WTC11 (cell line): ENCODE data around the gene DLGAP4. TPM values are rescaled to one million over a fixed set of nuclear protein-coding genes. Genes with fewer than 3 reads are reported as not detected.

Experiments used
- ATAC-seq: fragments of 200-7000 bp; cut with Tn5 transposase; 2 replicates; pipeline ENCODE4 v1.10.0; 2021; ENCODE audit warnings: mild to moderate bottlenecking, moderate library complexity
- CTCF ChIA-PET: fragments of 300-600 bp; sonication (Branson Sonifier 250); formaldehyde crosslinking; loops from one replicate; lab custom pipeline; 2021; ENCODE audit warnings: antibody characterized with exemption; lab: Charles Lee
- POLR2A ChIA-PET: fragments of 350-600 bp; sonication (Branson Sonifier 250); formaldehyde crosslinking; loops from one replicate; lab custom pipeline; 2021; ENCODE audit warnings: antibody characterized with exemption; lab: Charles Lee
- DNase-seq: peaks from one replicate; pipeline ENCODE4 v3.0.0; 2021; ENCODE audit warnings: low spot score
- H3K27ac Mint-ChIP-seq: 2 replicates; pipeline ENCODE4 v1.8.0; 2021; ENCODE audit warnings: mixed read lengths
- H3K27me3 Mint-ChIP-seq: 2 replicates; pipeline ENCODE4 v1.8.0; 2021; ENCODE audit warnings: low read depth, mild to moderate bottlenecking, moderate library complexity, mixed read lengths
- H3K36me3 Mint-ChIP-seq: 2 replicates; pipeline ENCODE4 v1.8.0; 2021; ENCODE audit warnings: mixed read lengths
- H3K4me1 Mint-ChIP-seq: 2 replicates; pipeline ENCODE4 v1.8.0; 2022; ENCODE audit warnings: mixed read lengths
- H3K4me3 Mint-ChIP-seq: 2 replicates; pipeline ENCODE4 v1.8.0; 2021; ENCODE audit warnings: mild to moderate bottlenecking, moderate library complexity, mixed read lengths
- H3K9me3 Mint-ChIP-seq: 2 replicates; pipeline ENCODE4 v1.8.0; 2021; ENCODE audit warnings: mixed read lengths
- ATF1 ChIP-seq: sonication (generic); formaldehyde crosslinking; IDR thresholded peaks from 2 replicates; pipeline ENCODE4 v1.8.1; 2023; ENCODE audit warnings: mild to moderate bottlenecking, moderate library complexity, missing genetic modification reagents
- CREM ChIP-seq: sonication (generic); formaldehyde crosslinking; IDR thresholded peaks from 2 replicates; pipeline ENCODE4 v1.8.1; 2022; ENCODE audit warnings: mild to moderate bottlenecking, missing genetic modification reagents, moderate library complexity
- EMX1 ChIP-seq: fragments of 250-450 bp; sonication (Bioruptor Pico); IDR thresholded peaks from 2 replicates; pipeline ENCODE4 v1.8.0; 2021; ENCODE audit warnings: mild to moderate bottlenecking
- HMGA2 ChIP-seq: fragments of 250-450 bp; sonication (Bioruptor Pico); IDR thresholded peaks from 2 replicates; pipeline ENCODE4 v1.4.0; 2021; ENCODE audit warnings: mild to moderate bottlenecking, moderate library complexity
- JAZF1 ChIP-seq: fragments of 250-450 bp; sonication (Bioruptor Pico); IDR thresholded peaks from 2 replicates; pipeline ENCODE4 v1.9.0; 2021; ENCODE audit warnings: moderate library complexity, mild to moderate bottlenecking, inconsistent platforms
- JUN ChIP-seq: sonication (generic); formaldehyde crosslinking; IDR thresholded peaks from 2 replicates; pipeline ENCODE4 v1.8.0; 2023; ENCODE audit warnings: mild to moderate bottlenecking, missing genetic modification reagents
- MYBL2 ChIP-seq: sonication (generic); formaldehyde crosslinking; IDR thresholded peaks from 2 replicates; pipeline ENCODE4 v1.8.1; 2023; ENCODE audit warnings: mild to moderate bottlenecking, moderate library complexity, missing genetic modification reagents
- RORB ChIP-seq: fragments of 250-450 bp; sonication (Bioruptor Pico); IDR thresholded peaks from 2 replicates; pipeline ENCODE4 v1.9.0; 2021; ENCODE audit warnings: mild to moderate bottlenecking
- TEAD1 ChIP-seq: sonication (generic); formaldehyde crosslinking; IDR thresholded peaks from 2 replicates; pipeline ENCODE4 v1.8.0; 2022; ENCODE audit warnings: mild to moderate bottlenecking, missing genetic modification reagents
- ZNF121 ChIP-seq: sonication (generic); formaldehyde crosslinking; IDR thresholded peaks from 2 replicates; pipeline ENCODE4 v1.8.0; 2023; ENCODE audit warnings: missing genetic modification reagents
- ZNF317 ChIP-seq: sonication (generic); formaldehyde crosslinking; IDR thresholded peaks from 2 replicates; pipeline ENCODE4 v1.8.1; 2023; ENCODE audit warnings: low read depth, mild to moderate bottlenecking, moderate library complexity, missing genetic modification reagents, borderline replicate concordance
- total RNA-seq: library from RNA; stranded (reverse); gene quantifications from 3 replicates; pipeline ENCODE4 v1.2.3, GENCODE V29; 2021
- TF ChIP-seq, protein P1 (sequence below): sonication (generic); formaldehyde crosslinking; IDR thresholded peaks from 2 replicates; pipeline ENCODE4 v1.8.0; 2023; ENCODE audit warnings: missing genetic modification reagents, mild to moderate bottlenecking, borderline replicate concordance
- TF ChIP-seq, protein P2 (sequence below): sonication (generic); formaldehyde crosslinking; IDR thresholded peaks from 2 replicates; pipeline ENCODE4 v1.8.1; 2023; ENCODE audit warnings: mild to moderate bottlenecking, missing genetic modification reagents, moderate library complexity
- TF ChIP-seq, protein P3 (sequence below): fragments of 250-450 bp; sonication (Bioruptor Pico); IDR thresholded peaks from 2 replicates; pipeline ENCODE4 v1.9.0; 2021; ENCODE audit warnings: moderate library complexity, mild to moderate bottlenecking, inconsistent platforms, borderline replicate concordance
- TF ChIP-seq, protein P4 (sequence below): sonication (generic); formaldehyde crosslinking; IDR thresholded peaks from 2 replicates; pipeline ENCODE4 v1.8.1; 2023; ENCODE audit warnings: mild to moderate bottlenecking, moderate library complexity, missing genetic modification reagents
- TF ChIP-seq, protein P5 (sequence below): sonication (generic); formaldehyde crosslinking; IDR thresholded peaks from 2 replicates; pipeline ENCODE4 v1.8.0; 2023; ENCODE audit warnings: missing genetic modification reagents
- TF ChIP-seq, protein P6 (sequence below): fragments of 250-450 bp; sonication (Bioruptor Pico); IDR thresholded peaks from 2 replicates; pipeline ENCODE4 v1.8.0; 2021; ENCODE audit warnings: mild to moderate bottlenecking
- TF ChIP-seq, protein P7 (sequence below): sonication (generic); formaldehyde crosslinking; IDR thresholded peaks from 2 replicates; pipeline ENCODE4 v1.8.0; 2022; ENCODE audit warnings: mild to moderate bottlenecking, missing genetic modification reagents
- TF ChIP-seq, protein P8 (sequence below): sonication (generic); formaldehyde crosslinking; IDR thresholded peaks from 2 replicates; pipeline ENCODE4 v1.8.0; 2022; ENCODE audit warnings: mild to moderate bottlenecking, missing genetic modification reagents

Gene DLGAP4
- total RNA-seq, 1 experiment from 2014 or later = 52.6 TPM

DNA sequence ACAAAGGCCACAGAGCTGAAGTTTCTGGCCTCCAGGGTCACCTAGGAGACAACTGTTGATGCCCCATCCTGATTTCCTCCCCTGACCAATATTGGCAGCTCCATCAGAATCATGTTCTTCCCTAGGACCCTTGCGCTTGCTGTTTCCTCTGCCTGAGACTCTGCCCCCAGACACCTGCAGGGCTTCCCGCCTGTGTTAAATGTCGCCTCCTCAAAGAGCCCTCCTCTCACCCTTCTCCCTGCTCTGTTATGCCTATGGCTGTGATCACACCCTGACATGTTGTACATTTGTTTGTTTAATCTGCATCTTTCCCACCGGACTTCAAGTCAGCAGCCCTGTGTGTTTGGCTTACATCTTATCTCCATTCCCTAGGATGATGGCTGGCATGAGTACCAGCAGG lies 30.1 kb downstream of the DLGAP4 start:
- peaks cover 54% of the 10 kb centered on the region for H3K27me3 Mint-ChIP-seq
- no peak overlapping the region for H3K27ac Mint-ChIP-seq
- peaks cover 62% of the 10 kb centered on the region for H3K4me1 Mint-ChIP-seq
- H3K36me3 Mint-ChIP-seq = no peaks in the 10 kb centered on the region
- no peak for TF ChIP-seq RORB (CRISPR knock-in tag)
- no peak for TF ChIP-seq JUN
- no peak for TF ChIP-seq EMX1
- TF ChIP-seq JAZF1 (CRISPR knock-in tag) = no peak
- TF ChIP-seq, protein P1, sequence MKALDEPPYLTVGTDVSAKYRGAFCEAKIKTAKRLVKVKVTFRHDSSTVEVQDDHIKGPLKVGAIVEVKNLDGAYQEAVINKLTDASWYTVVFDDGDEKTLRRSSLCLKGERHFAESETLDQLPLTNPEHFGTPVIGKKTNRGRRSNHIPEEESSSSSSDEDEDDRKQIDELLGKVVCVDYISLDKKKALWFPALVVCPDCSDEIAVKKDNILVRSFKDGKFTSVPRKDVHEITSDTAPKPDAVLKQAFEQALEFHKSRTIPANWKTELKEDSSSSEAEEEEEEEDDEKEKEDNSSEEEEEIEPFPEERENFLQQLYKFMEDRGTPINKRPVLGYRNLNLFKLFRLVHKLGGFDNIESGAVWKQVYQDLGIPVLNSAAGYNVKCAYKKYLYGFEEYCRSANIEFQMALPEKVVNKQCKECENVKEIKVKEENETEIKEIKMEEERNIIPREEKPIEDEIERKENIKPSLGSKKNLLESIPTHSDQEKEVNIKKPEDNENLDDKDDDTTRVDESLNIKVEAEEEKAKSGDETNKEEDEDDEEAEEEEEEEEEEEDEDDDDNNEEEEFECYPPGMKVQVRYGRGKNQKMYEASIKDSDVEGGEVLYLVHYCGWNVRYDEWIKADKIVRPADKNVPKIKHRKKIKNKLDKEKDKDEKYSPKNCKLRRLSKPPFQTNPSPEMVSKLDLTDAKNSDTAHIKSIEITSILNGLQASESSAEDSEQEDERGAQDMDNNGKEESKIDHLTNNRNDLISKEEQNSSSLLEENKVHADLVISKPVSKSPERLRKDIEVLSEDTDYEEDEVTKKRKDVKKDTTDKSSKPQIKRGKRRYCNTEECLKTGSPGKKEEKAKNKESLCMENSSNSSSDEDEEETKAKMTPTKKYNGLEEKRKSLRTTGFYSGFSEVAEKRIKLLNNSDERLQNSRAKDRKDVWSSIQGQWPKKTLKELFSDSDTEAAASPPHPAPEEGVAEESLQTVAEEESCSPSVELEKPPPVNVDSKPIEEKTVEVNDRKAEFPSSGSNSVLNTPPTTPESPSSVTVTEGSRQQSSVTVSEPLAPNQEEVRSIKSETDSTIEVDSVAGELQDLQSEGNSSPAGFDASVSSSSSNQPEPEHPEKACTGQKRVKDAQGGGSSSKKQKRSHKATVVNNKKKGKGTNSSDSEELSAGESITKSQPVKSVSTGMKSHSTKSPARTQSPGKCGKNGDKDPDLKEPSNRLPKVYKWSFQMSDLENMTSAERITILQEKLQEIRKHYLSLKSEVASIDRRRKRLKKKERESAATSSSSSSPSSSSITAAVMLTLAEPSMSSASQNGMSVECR (CRISPR knock-in tag) = no peak
- TF ChIP-seq, protein P2, sequence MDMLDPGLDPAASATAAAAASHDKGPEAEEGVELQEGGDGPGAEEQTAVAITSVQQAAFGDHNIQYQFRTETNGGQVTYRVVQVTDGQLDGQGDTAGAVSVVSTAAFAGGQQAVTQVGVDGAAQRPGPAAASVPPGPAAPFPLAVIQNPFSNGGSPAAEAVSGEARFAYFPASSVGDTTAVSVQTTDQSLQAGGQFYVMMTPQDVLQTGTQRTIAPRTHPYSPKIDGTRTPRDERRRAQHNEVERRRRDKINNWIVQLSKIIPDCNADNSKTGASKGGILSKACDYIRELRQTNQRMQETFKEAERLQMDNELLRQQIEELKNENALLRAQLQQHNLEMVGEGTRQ (CRISPR knock-in tag) = no peak
- TF ChIP-seq ZNF121 (CRISPR knock-in tag) = no peak
- TF ChIP-seq TEAD1 (CRISPR knock-in tag) = no peak
- no peak for TF ChIP-seq HMGA2
- no peak for TF ChIP-seq ZNF317 (CRISPR knock-in tag)
- TF ChIP-seq, protein P3, sequence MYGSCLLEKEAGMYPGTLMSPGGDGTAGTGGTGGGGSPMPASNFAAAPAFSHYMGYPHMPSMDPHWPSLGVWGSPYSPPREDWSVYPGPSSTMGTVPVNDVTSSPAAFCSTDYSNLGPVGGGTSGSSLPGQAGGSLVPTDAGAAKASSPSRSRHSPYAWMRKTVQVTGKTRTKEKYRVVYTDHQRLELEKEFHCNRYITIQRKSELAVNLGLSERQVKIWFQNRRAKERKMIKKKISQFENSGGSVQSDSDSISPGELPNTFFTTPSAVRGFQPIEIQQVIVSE (CRISPR knock-in tag) = no peak
- TF ChIP-seq, protein P4, sequence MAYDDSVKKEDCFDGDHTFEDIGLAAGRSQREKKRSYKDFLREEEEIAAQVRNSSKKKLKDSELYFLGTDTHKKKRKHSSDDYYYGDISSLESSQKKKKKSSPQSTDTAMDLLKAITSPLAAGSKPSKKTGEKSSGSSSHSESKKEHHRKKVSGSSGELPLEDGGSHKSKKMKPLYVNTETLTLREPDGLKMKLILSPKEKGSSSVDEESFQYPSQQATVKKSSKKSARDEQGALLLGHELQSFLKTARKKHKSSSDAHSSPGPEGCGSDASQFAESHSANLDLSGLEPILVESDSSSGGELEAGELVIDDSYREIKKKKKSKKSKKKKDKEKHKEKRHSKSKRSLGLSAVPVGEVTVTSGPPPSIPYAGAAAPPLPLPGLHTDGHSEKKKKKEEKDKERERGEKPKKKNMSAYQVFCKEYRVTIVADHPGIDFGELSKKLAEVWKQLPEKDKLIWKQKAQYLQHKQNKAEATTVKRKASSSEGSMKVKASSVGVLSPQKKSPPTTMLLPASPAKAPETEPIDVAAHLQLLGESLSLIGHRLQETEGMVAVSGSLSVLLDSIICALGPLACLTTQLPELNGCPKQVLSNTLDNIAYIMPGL (CRISPR knock-in tag) = no peak
- TF ChIP-seq, protein P5, sequence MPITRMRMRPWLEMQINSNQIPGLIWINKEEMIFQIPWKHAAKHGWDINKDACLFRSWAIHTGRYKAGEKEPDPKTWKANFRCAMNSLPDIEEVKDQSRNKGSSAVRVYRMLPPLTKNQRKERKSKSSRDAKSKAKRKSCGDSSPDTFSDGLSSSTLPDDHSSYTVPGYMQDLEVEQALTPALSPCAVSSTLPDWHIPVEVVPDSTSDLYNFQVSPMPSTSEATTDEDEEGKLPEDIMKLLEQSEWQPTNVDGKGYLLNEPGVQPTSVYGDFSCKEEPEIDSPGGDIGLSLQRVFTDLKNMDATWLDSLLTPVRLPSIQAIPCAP (CRISPR knock-in tag) = no peak
- TF ChIP-seq CREM (CRISPR knock-in tag) = no peak
- TF ChIP-seq, protein P6, sequence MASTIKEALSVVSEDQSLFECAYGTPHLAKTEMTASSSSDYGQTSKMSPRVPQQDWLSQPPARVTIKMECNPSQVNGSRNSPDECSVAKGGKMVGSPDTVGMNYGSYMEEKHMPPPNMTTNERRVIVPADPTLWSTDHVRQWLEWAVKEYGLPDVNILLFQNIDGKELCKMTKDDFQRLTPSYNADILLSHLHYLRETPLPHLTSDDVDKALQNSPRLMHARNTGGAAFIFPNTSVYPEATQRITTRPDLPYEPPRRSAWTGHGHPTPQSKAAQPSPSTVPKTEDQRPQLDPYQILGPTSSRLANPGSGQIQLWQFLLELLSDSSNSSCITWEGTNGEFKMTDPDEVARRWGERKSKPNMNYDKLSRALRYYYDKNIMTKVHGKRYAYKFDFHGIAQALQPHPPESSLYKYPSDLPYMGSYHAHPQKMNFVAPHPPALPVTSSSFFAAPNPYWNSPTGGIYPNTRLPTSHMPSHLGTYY (CRISPR knock-in tag) = no peak
- TF ChIP-seq MYBL2 (CRISPR knock-in tag) = no peak
- no peak for TF ChIP-seq ATF1 (CRISPR knock-in tag)
- TF ChIP-seq, protein P7, sequence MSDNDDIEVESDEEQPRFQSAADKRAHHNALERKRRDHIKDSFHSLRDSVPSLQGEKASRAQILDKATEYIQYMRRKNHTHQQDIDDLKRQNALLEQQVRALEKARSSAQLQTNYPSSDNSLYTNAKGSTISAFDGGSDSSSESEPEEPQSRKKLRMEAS = no peak
- TF ChIP-seq, protein P8, sequence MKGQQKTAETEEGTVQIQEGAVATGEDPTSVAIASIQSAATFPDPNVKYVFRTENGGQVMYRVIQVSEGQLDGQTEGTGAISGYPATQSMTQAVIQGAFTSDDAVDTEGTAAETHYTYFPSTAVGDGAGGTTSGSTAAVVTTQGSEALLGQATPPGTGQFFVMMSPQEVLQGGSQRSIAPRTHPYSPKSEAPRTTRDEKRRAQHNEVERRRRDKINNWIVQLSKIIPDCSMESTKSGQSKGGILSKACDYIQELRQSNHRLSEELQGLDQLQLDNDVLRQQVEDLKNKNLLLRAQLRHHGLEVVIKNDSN (CRISPR knock-in tag) = no peak
- TF ChIP-seq, all 79 proteins: peak for 0
- no peak overlapping the region for H3K4me3 Mint-ChIP-seq
- no peak for DNase-seq
- CTCF ChIA-PET = interaction anchor here (3.7 kb wide), 1 partner anchor 63 kb away, joined by 11 read pairs; no protein-coding TSS in a partner anchor
- ATAC-seq = no peak
- H3K9me3 Mint-ChIP-seq = no peaks in the 10 kb centered on the region
- POLR2A ChIA-PET = no interaction called here
